22Rv1 (cell line): Measurements from ENCODE around the gene UTP11.

Experiments
- H3K27ac ChIP-seq: fragments of 450-650 bp; 2 replicates; pipeline ENCODE4 v1.5.1; 2017
- CTCF ChIP-seq: fragments of 450-650 bp; IDR thresholded peaks from 2 replicates; pipeline ENCODE4 v1.5.1; 2017; ENCODE audit warnings: mild to moderate bottlenecking
- ZFX ChIP-seq: fragments of 450-650 bp; IDR thresholded peaks from 2 replicates; pipeline ENCODE4 v1.6.1; 2017; ENCODE audit warnings: antibody characterized with exemption, borderline replicate concordance

The UTP11 gene

DNA sequence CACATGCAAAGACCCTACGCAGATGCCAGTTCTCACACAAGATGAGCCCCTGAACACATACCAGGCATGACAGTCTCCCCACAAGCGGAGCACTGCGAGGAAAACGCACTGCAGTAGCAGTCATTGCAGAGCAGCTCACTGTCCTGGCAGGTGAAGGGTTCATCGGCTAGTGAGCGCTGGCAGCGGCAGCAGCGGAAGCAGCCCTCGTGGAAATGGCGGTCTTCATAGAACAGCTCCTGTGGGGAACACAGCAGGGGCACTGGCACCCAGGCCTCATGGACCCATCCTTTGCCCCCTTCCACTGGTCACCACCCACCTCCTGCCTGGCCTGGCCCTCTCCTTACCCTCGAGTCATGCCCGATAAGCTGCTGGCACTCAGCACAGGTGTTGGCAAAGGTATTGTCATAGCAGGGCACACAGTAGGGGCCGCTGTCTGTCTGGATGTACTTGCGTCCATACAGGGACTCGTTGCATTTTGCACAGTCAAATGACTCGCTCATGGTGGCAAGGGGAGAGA is 13.6 kb upstream of the UTP11 start:
- H3K27ac ChIP-seq = no peak overlapping the region

DNA sequence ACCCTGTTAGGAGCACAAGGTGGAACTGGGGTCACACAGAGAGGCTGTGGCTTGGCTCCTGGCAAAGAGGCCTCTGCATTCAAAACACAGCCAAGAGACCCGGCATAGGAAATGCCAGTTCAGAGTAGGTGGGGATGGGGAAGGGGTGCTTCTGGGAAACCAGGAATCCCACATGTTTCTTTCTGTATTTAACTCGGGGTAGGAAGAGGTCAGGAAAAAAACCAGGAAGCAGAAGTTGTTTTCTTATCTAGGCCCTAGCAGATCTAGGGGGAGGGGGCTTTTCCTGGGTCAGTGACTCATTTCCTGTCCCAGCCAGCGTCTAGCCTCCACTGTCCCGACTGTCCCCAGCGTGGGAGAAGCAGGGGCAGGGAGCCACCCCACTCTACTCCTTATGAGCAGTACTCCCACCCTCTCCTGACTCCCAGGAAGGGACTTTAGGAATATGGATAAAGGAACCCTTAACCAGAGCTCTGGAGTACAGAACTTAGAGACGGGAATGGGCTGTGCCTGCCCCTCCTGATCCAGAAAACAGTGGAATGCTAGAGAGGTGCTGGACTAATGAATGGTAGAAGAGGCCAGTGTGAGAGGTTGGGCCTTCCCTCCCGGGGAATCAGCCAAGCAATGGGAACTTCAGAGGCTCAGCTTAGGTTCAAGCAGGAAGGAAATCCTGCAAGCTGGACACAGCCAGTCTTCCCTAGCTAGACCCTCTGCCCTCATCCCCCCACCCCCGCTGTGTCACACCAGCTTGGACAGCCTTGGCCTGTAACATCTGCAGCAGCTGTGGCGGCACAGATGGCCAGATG is 12.9 kb upstream of the UTP11 start:
- H3K27ac ChIP-seq = no peak overlapping the region
- TF ChIP-seq CTCF = no peak
- TF ChIP-seq ZFX = no peak

More for the DNA sequence above, 13.6 kb upstream of the UTP11 start:
- TF ChIP-seq ZFX (no peak), CTCF (no peak)

- no peak overlapping the region for H3K27ac ChIP-seq
- TF ChIP-seq ZFX (no peak), CTCF (no peak)
Measured at GRCh38 chr1:38000233-38000528, 12.4 kb upstream of the UTP11 start.

DNA sequence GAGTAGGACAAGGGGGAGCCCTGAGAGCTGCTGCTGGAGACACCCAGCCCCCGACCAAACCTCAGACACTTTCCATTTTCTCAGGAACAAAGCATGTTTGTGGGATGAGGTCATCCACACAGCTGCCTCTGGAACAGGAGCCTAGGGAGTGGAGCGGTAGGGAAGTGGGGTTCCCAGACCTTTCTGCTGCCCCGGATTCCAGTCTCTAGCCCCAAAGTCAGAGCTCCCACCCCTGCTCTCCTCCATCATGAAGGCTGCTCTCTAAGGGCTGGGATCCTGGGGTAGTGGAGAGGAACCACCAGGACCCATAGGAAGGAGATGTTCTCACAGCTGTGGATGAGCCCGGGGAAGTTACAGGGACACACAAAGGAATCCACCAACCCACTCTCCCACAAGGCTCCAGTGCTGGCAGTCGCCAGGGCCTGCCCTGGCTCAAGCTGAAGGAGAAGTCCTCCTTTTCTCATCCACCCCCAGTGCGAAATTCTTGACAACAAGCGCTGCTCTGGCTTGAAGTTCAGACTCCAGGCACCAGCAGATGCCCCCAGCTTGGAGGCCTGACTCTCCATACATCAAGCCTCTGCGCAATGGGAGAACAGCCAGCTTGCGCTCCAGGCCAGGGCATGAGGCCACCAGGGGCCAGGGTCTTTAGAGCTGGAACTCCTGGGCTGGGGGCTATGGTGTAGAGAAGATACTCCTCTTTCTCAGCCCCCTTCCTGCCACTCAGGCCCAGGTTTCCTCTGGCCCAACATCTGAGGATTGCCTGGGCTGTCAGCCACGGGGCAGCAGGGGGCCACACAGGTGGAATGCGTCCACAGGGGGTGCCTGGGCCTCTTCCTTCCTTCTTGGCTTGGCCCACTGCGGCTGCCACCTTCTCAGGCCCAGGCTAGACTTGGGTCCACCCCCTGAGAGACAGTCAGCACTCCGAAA is 11.7 kb upstream of the UTP11 start:
- no peak overlapping the region for H3K27ac ChIP-seq
- TF ChIP-seq ZFX (no peak), CTCF (no peak)

GRCh38 chr1:38003261-38004250 is 9.0 kb upstream of the UTP11 start:
- TF ChIP-seq CTCF (no peak), ZFX (no peak)
- no peak overlapping the region for H3K27ac ChIP-seq

DNA sequence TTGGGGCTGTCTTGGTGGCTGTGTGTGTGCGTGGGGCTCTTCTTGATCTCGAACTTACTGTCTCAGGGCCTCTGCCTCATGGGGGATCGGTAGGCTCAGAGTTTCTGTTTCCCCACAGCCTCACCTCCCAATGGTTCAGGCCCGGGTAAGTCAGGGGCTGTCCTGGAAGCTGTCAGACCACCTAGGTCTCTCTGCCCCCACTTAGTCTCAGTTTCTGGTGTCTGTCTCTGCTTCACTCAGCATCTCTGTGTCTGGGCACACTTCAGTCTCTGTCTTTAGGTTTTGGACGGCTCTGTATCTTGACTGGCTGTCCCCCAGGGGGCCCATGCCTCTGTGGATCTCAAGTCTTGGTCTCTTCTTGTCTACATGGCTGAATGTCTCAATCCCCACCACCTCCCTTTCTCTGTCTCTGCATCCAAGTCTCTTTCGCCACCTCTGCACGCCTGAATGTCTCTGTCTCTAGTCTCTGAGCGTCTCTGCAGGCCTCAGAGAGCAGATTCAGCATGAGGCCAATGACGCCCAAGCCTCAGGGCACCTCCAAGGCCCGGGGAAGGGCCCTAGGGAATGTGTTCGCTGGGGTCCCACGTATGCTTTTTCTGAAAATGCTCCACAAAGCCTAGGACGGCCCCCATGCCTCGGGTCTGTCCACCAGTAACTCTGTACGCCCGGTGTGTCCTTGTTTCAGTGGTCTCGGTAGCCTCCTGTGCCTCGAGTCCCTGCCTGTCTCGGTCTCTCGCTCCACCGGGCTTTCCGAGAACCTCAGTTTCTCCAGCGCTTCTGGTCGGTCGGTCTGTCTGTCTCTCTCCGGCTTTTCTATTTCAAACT is 8.0 kb upstream of the UTP11 start:
- no peak overlapping the region for H3K27ac ChIP-seq
- TF ChIP-seq ZFX = no peak
- TF ChIP-seq CTCF = no peak
